Stimulated activated naive CD8-positive, alpha-beta T cell treated with anti-CD3 and anti-CD28 coated beads, Interleukin-15, Interleukin-2, amounts not matched to agents 100 ng/mL and 50 ng/mL, for 24 hours (primary cell): Measurements from ENCODE around the gene MID1.
A peak's percentile ranks its signal among the peaks of the same experiment; 100 is the strongest.

Experiments used
- H3K27ac Mint-ChIP-seq: one replicate; pipeline ENCODE4 v1.8.0; 2021; ENCODE audit warnings: mild to moderate bottlenecking, mixed read lengths
- H3K27me3 Mint-ChIP-seq: one replicate; pipeline ENCODE4 v1.8.0; 2021; ENCODE audit warnings: mixed read lengths
- H3K36me3 Mint-ChIP-seq: one replicate; pipeline ENCODE4 v1.8.0; 2021; ENCODE audit warnings: low read depth, mixed read lengths
- H3K4me1 Mint-ChIP-seq: one replicate; pipeline ENCODE4 v1.8.0; 2021; ENCODE audit warnings: low read depth, mixed read lengths
- H3K4me3 Mint-ChIP-seq: one replicate; pipeline ENCODE4 v1.8.0; 2021; ENCODE audit warnings: mild to moderate bottlenecking, mixed read lengths
- H3K9me3 Mint-ChIP-seq: one replicate; pipeline ENCODE4 v1.8.0; 2021; ENCODE audit warnings: mixed read lengths

Gene MID1

GRCh38 chrX:10631416-10632145, 11.2 kb upstream of the MID1 start:
- Mint-ChIP-seq H3K4me3 (no peak overlapping the region), H3K27ac (no peak overlapping the region), H3K27me3 (no peaks in the 10 kb centered on the region), H3K36me3 (no peaks in the 10 kb centered on the region), H3K4me1 (no peaks in the 10 kb centered on the region), H3K9me3 (no peaks in the 10 kb centered on the region)

DNA sequence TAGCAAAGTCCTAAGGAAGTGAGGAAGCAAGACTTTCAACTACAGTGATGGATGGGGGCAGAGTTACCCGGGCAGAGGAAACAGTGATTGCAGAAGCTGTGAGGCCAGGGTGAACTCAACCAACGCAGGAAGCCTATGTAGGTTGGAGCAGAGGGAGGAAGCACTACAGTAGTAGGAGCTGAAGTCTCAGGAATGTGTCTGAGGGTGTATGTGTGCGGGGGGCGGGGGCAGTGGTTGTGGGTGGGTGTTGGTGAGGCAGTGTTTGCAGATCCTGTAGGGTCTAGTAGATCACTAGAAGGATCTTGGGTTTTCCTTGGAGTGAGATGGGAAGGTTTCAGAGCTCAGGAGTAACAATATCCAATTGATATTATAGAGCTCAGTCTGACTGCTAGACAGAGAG, 9.9 kb upstream of the MID1 start:
- Mint-ChIP-seq H3K36me3 (no peaks in the 10 kb centered on the region), H3K27ac (no peak overlapping the region), H3K9me3 (no peaks in the 10 kb centered on the region), H3K4me1 (no peaks in the 10 kb centered on the region), H3K4me3 (no peak overlapping the region), H3K27me3 (no peaks in the 10 kb centered on the region)

GRCh38 chrX:10629905-10630304, 9.5 kb upstream of the MID1 start:
- Mint-ChIP-seq H3K36me3 (no peaks in the 10 kb centered on the region), H3K9me3 (no peaks in the 10 kb centered on the region), H3K4me3 (no peak overlapping the region), H3K4me1 (no peaks in the 10 kb centered on the region), H3K27me3 (no peaks in the 10 kb centered on the region), H3K27ac (no peak overlapping the region)

DNA sequence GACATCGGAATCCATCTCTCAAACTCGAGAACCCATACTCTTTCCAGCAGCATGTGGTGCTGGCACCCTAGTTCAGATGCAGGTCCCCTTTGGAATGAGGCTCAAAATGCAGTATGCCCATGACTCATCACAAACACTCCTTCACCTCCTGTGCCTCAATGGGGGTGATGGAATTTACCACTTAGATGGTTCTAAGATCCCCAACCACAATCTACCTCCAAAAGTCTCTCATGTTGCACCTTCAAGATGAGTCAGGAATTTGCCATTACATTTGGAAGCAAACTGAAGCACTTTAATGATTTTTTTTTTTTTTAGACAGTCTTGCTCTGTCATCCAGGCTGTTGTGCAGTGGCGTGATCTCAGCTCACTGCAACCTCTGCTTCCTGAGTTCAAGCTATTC, 8.5 kb upstream of the MID1 start:
- no peak overlapping the region for H3K4me3 Mint-ChIP-seq
- no peaks in the 10 kb centered on the region for H3K4me1 Mint-ChIP-seq
- H3K27ac Mint-ChIP-seq, result no peak overlapping the region
- H3K9me3 Mint-ChIP-seq, result no peaks in the 10 kb centered on the region
- no peaks in the 10 kb centered on the region for H3K27me3 Mint-ChIP-seq
- H3K36me3 Mint-ChIP-seq, result no peaks in the 10 kb centered on the region

- Mint-ChIP-seq H3K27me3 (peaks cover 40% of the 10 kb centered on the region), H3K27ac (no peak overlapping the region), H3K9me3 (no peaks in the 10 kb centered on the region), H3K4me3 (no peak overlapping the region), H3K4me1 (peaks cover 7% of the 10 kb centered on the region), H3K36me3 (no peaks in the 10 kb centered on the region)
Observed at GRCh38 chrX:10622197-10622596, 1.8 kb upstream of the MID1 start.

- H3K4me1 Mint-ChIP-seq, result peaks cover 7% of the 10 kb centered on the region
- H3K27ac Mint-ChIP-seq, result no peak overlapping the region
- H3K4me3 Mint-ChIP-seq, result peak overlapping the region; percentile 69
Observed at GRCh38 chrX:10619425-10620046, 849 bp downstream of the MID1 start.

GRCh38 chrX:10618961-10619360, 1.4 kb downstream of the MID1 start:
- peaks cover 46% of the 10 kb centered on the region for H3K27me3 Mint-ChIP-seq

More at GRCh38 chrX:10619425-10620046, 849 bp downstream of the MID1 start:
- no peaks in the 10 kb centered on the region for H3K9me3 Mint-ChIP-seq
- H3K36me3 Mint-ChIP-seq, result no peaks in the 10 kb centered on the region
- H3K27me3 Mint-ChIP-seq, result peaks cover 46% of the 10 kb centered on the region

GRCh38 chrX:10617999-10618351, 2.4 kb downstream of the MID1 start:
- Mint-ChIP-seq H3K9me3 (no peaks in the 10 kb centered on the region), H3K27me3 (peaks cover 42% of the 10 kb centered on the region), H3K36me3 (no peaks in the 10 kb centered on the region), H3K4me1 (peaks cover 7% of the 10 kb centered on the region), H3K27ac (no peak overlapping the region), H3K4me3 (no peak overlapping the region)

More at GRCh38 chrX:10618961-10619360, 1.4 kb downstream of the MID1 start:
- Mint-ChIP-seq H3K36me3 (no peaks in the 10 kb centered on the region), H3K27ac (no peak overlapping the region), H3K9me3 (no peaks in the 10 kb centered on the region), H3K4me1 (peaks cover 7% of the 10 kb centered on the region), H3K4me3 (no peak overlapping the region)

- Mint-ChIP-seq H3K36me3 (no peaks in the 10 kb centered on the region), H3K9me3 (no peaks in the 10 kb centered on the region), H3K27ac (no peak overlapping the region), H3K4me1 (peaks cover 7% of the 10 kb centered on the region), H3K27me3 (peaks cover 40% of the 10 kb centered on the region), H3K4me3 (no peak overlapping the region)
Observed at GRCh38 chrX:10617186-10617998, 3.0 kb downstream of the MID1 start.

- Mint-ChIP-seq H3K36me3 (no peaks in the 10 kb centered on the region), H3K9me3 (no peaks in the 10 kb centered on the region), H3K4me1 (peaks cover 7% of the 10 kb centered on the region), H3K27me3 (peaks cover 33% of the 10 kb centered on the region), H3K4me3 (no peak overlapping the region), H3K27ac (no peak overlapping the region)
Observed at GRCh38 chrX:10615931-10616774, 4.2 kb downstream of the MID1 start.

- Mint-ChIP-seq H3K4me3 (no peak overlapping the region), H3K36me3 (no peaks in the 10 kb centered on the region), H3K27ac (no peak overlapping the region), H3K4me1 (no peaks in the 10 kb centered on the region), H3K27me3 (peaks cover 7% of the 10 kb centered on the region), H3K9me3 (no peaks in the 10 kb centered on the region)
Observed at GRCh38 chrX:10612215-10612614, 8.2 kb downstream of the MID1 start.

- no peak overlapping the region for H3K4me3 Mint-ChIP-seq
- peaks cover 3% of the 10 kb centered on the region for H3K27me3 Mint-ChIP-seq
- no peak overlapping the region for H3K27ac Mint-ChIP-seq
- H3K4me1 Mint-ChIP-seq, result no peaks in the 10 kb centered on the region
- H3K36me3 Mint-ChIP-seq, result no peaks in the 10 kb centered on the region
- H3K9me3 Mint-ChIP-seq, result no peaks in the 10 kb centered on the region
Observed at GRCh38 chrX:10611441-10612090, 8.8 kb downstream of the MID1 start.

DNA sequence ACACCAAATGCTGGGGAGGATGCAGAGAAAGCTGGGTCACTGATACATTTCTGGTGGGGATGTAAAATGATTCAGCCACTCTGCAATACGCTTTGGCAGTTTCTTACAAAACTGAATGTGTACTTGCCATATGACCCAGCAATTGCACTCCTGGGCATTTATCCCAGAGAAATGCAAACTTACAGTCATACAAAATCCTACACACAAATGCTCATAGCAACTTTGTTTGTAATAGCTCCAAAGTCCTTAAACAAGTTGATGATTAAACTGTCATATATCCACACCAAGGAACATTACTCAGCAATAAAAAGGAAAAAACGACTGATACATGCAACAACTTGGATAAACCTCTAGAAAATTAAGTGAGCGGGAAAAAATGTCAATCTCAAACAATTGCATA, 12.3 kb downstream of the MID1 start:
- H3K4me1 Mint-ChIP-seq, result no peaks in the 10 kb centered on the region
- no peaks in the 10 kb centered on the region for H3K36me3 Mint-ChIP-seq
- no peaks in the 10 kb centered on the region for H3K27me3 Mint-ChIP-seq
- no peak overlapping the region for H3K4me3 Mint-ChIP-seq
- no peaks in the 10 kb centered on the region for H3K9me3 Mint-ChIP-seq
- H3K27ac Mint-ChIP-seq, result no peak overlapping the region

GRCh38 chrX:10607233-10607632, 13.2 kb downstream of the MID1 start:
- H3K36me3 Mint-ChIP-seq, result no peaks in the 10 kb centered on the region
- H3K27me3 Mint-ChIP-seq, result no peaks in the 10 kb centered on the region

More at GRCh38 chrX:10607233-10607632, 13.2 kb downstream of the MID1 start:
- no peak overlapping the region for H3K4me3 Mint-ChIP-seq
- no peaks in the 10 kb centered on the region for H3K9me3 Mint-ChIP-seq
- no peaks in the 10 kb centered on the region for H3K4me1 Mint-ChIP-seq
- H3K27ac Mint-ChIP-seq, result no peak overlapping the region
